Fibroblast of the aortic adventitia (primary cell): ENCODE results near the gene EFL1. TPM values are rescaled to one million over a fixed set of nuclear protein-coding genes. Genes with fewer than 3 reads are reported as not detected.
"Not testable (repeated sequence)": the region's sequence is repeated elsewhere in the genome, so short reads cannot be mapped to it uniquely, and the experiment has no call there.

ENCODE experiments used
- DNase-seq: peaks from one replicate; pipeline ENCODE4 v3.0.0-alpha.2; 2010; ENCODE audit warnings: low read depth
- H3K4me3 ChIP-seq: 2 replicates; pipeline ENCODE4 v1.5.1; 2011; ENCODE audit warnings: low read depth, mild to moderate bottlenecking, control low read depth, low read length, moderate library complexity
- total RNA-seq: library from RNA; depleted of rRNA; stranded (reverse); fragments of >200 nt; gene quantifications from 2 replicates; pipeline ENCODE4 v1.2.3, GENCODE V29; 2012; ENCODE audit warnings: low replicate concordance
- TF ChIP-seq, protein P1 (sequence below): IDR thresholded peaks from 2 replicates; pipeline ENCODE4 v1.5.1; 2011; ENCODE audit warnings: mild to moderate bottlenecking, low read length, control low read depth, inconsistent platforms; ENCODE audit not compliant: insufficient read depth

The EFL1 gene
- total RNA-seq, 1 donor, result 36.7 TPM

DNA sequence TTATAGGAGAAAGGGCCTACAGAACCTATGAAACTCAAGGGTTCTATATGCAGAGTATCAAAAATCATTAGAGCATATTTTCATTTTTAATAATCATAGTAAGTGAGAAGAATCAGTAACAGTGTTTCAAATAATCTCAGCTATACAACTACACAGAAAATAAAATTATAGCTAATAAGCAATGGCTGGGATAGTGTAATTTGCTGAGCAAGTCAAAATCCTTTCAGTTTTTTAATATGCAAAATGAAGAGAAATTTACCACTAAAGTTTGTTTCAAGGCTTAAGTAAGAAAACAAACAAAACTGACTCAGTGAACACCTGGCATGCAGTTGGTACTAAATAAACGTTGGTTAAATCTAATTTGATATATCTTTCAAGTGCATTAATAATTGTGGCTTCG is 66.2 kb downstream of the EFL1 start:
- TF ChIP-seq, protein P1, sequence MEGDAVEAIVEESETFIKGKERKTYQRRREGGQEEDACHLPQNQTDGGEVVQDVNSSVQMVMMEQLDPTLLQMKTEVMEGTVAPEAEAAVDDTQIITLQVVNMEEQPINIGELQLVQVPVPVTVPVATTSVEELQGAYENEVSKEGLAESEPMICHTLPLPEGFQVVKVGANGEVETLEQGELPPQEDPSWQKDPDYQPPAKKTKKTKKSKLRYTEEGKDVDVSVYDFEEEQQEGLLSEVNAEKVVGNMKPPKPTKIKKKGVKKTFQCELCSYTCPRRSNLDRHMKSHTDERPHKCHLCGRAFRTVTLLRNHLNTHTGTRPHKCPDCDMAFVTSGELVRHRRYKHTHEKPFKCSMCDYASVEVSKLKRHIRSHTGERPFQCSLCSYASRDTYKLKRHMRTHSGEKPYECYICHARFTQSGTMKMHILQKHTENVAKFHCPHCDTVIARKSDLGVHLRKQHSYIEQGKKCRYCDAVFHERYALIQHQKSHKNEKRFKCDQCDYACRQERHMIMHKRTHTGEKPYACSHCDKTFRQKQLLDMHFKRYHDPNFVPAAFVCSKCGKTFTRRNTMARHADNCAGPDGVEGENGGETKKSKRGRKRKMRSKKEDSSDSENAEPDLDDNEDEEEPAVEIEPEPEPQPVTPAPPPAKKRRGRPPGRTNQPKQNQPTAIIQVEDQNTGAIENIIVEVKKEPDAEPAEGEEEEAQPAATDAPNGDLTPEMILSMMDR, result no peak
- no peak for DNase-seq
- H3K4me3 ChIP-seq, result no peak overlapping the region

DNA sequence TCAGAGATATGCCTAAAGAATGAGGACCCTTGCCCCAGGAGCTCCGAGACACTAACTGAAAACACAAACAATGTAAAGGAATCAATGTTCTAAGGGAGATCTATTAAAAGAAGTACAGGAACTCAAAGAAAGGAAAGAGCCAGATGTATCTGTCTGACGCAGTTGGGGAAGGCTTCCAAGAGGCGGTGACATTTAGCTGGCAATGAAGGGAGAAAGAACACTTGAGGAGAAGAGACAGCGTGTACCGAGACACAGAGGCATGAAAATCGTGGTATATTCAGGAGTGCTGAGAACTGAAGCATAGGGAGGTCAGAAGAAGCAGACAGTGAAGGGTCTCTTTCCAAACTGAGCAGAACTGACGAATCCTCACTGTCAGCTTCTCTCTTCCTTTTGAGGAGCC is 66.7 kb downstream of the EFL1 start:
- H3K4me3 ChIP-seq, DNase-seq: not testable (repeated sequence)

DNA sequence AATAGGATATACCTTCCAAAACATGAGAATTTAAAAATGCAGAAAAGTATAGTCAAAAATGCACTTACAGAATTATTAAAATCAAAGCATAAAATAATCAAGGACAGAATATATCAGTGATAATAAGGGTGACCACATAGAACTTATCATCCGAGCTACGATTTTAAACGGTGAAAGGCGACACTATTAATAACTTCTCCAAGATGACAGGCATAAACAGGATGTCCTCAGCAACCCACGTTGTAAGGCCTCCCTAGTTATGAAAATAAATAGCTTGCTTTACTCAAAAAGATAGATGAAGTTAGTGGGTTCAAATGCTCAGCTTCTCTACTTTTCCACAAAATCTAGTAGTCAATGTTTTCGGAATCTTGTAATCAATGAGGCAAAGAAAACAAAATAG is 68.0 kb downstream of the EFL1 start:
- H3K4me3 ChIP-seq, DNase-seq: not testable (repeated sequence)

DNA sequence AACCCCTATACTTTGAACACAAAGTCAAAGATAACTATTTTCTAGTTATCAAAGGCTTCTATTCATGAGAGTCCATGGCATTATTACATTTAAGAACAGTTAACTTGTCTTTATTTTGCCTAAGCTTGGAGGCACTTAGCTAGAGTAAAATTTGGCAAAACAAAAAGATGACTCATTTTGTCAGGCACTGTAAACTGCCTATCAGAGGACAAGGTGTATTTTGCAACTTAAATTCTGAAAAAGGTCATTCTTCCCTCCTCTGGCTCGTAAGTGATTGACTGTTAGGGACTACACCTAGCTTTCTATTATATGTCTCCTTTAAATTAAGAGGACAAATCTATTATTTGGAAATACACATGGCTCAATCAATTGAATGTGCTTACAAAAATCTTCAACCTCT is 69.1 kb downstream of the EFL1 start:
- not testable (repeated sequence) for DNase-seq

DNA sequence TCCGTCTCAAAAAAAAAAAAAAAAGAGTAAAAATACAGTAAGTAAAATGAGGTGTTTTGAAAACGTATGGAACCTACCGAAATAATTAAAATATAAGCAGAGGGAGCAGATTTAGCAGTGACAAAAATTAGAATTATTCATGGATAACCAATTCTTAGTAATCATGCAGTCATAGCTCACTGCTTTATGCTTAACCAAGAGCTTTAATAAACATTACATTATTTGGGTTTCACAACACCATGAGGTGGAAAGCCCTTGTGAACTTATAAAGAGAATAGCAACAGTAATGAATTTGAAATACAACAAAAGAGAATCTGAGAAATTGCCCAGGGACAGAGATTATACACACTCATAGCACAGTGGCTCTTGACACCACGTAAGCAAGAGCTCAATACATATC is 70.1 kb downstream of the EFL1 start:
- not testable (repeated sequence) for H3K4me3 ChIP-seq, DNase-seq

More for the DNA sequence above, 69.1 kb downstream of the EFL1 start:
- not testable (repeated sequence) for H3K4me3 ChIP-seq

DNA sequence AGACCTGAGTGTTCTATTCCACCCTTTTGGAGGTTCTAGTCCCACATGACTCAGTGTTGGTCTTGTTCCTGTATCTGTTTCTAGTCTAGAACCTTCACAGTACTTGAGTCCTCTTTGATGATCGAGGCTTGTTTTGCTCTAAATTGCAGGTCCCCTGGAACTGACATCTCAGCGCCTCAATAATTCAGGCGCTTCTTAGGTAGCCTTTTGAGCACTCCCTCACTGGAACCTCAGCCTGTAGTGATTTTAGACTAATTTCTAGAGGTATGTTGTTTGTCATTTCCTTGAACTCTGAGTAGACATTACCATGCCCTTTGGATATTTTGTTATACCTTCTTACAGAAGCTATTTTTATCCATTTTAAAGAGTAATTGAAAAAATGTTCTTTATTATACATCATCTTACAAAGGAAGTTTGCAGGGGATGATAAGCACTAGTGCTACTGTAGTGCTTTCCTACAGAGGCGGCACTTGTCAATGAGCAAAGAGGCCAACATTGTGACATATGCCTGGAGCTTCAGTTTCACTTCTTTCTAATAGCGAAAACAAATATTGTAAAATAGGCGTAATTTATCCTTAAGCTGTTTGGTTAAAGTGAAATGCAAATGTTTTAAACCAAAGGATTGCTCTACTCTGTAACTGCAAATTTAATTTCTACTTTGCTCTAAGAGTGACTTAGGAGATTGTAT is 75.7 kb downstream of the EFL1 start:
- TF ChIP-seq, protein P1, result no peak
- H3K4me3 ChIP-seq, result no peak overlapping the region
- DNase-seq, result no peak

DNA sequence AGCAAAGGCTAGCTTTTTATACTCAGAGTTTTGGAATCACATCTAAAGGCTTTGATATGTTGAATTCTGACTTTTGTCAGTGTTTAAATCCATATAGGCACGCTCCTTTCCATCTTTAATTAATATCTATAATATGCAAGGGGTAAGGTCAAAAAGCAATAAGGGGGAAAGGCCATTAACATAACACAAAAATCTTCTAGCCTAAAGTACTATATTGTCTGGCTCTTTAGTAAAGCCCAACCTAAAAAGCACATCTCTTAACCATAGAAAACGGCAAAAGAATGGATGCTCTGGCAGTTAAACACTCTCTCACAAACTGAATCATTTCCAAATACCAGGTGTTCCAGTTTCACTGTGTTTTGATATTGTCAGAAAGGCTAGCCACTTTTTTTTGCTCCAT is 76.4 kb downstream of the EFL1 start:
- H3K4me3 ChIP-seq, result no peak overlapping the region
- TF ChIP-seq, protein P1, result no peak
- DNase-seq, result no peak

DNA sequence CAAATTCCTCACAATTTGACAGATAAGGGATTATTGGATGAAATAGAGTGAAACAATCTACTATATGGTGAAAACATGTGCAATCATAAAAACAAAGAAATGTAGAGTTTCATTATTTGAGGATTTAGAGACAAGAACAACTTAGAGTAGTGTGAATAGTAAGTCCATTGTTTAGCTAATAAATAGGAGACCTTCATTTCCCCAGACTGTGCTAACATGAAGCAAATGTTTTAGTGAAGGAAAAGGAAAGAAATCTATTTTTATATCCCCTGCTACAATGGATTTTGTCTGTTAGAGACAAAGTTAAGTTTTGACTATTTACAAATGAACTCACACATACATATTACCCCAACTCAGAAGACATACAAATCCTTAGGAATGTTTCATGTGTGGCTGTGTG is 77.8 kb downstream of the EFL1 start:
- DNase-seq, result no peak
- no peak overlapping the region for H3K4me3 ChIP-seq
- TF ChIP-seq, protein P1, result no peak

DNA sequence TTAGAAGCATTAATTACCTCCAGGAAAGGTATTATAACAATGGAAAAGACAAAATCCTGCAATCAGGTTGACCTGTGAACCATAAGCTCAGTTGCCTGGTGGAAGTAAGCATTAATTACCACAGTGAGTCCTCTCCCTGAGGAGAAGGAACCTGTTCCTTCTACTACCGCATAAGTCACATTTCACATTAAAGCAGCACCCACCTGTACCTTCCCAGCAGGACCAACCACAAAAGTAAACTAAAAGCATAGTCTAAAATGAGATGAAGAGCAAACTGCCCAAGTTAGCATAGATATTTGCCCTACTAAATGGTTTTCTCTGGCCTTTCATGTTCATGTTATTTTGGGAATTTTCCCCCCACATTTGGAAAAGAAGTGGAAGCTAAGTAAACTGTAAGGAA is 78.2 kb downstream of the EFL1 start:
- no peak for DNase-seq
- TF ChIP-seq, protein P1, result no peak
- no peak overlapping the region for H3K4me3 ChIP-seq
